A673 (cell line): Measurements from ENCODE around the gene DNHD1. TPM values are rescaled to one million over a fixed set of nuclear protein-coding genes. Genes with fewer than 3 reads are reported as not detected.

Experiments used
- BruUV-seq: library from RNA; stranded (reverse); fragments of 400-500 nt; replicated peaks from 2 replicates; lab custom pipeline; 2021; lab: Mats Ljungman, UMichigan
- CTCF ChIA-PET: fragments of 300-600 bp; sonication (Branson Sonifier 250); formaldehyde crosslinking; loops from one replicate; lab custom pipeline; 2022; ENCODE audit warnings: antibody characterized with exemption; lab: Charles Lee
- POLR2A ChIA-PET: fragments of 300-600 bp; sonication (Branson Sonifier 250); formaldehyde crosslinking; loops from one replicate; lab custom pipeline; 2022; ENCODE audit warnings: antibody characterized with exemption; ENCODE audit not compliant: low non-redundant PET; lab: Charles Lee
- DNase-seq: peaks from one replicate; pipeline ENCODE4 v3.0.0-alpha.2; 2015; ENCODE audit warnings: low spot score
- H3K27ac ChIP-seq: fragments of 200-600 bp; sonication (generic); 2 replicates; pipeline ENCODE4 v1.5.1; 2016; ENCODE audit warnings: mixed run types, low read depth, mild to moderate bottlenecking, mixed read lengths, antibody characterized with exemption, low read length; ENCODE audit not compliant: poor library complexity, severe bottlenecking
- H3K27me3 ChIP-seq: fragments of 200-600 bp; sonication (generic); replicated peaks from 2 replicates; pipeline ENCODE4 v1.6.1; 2017; ENCODE audit warnings: mixed run types, low read depth, mild to moderate bottlenecking, mixed read lengths, antibody characterized with exemption, low read length; ENCODE audit not compliant: insufficient read depth, poor library complexity
- H3K36me3 ChIP-seq: fragments of 200-600 bp; sonication (generic); 2 replicates; pipeline ENCODE4 v1.6.1; 2016; ENCODE audit warnings: mixed run types, mild to moderate bottlenecking, mixed read lengths, antibody characterized with exemption, low read length; ENCODE audit not compliant: insufficient read depth, poor library complexity, severe bottlenecking
- H3K4me1 ChIP-seq: fragments of 200-600 bp; sonication (generic); 2 replicates; pipeline ENCODE4 v1.6.1; 2017; ENCODE audit warnings: mixed run types, mild to moderate bottlenecking, mixed read lengths, antibody characterized with exemption, low read length; ENCODE audit not compliant: insufficient read depth, poor library complexity, severe bottlenecking
- H3K4me3 ChIP-seq: fragments of 200-600 bp; sonication (generic); 2 replicates; pipeline ENCODE4 v1.5.1; 2016; ENCODE audit warnings: low read depth, mixed run types, mild to moderate bottlenecking, mixed read lengths, low read length; ENCODE audit not compliant: poor library complexity, severe bottlenecking
- H3K9me3 ChIP-seq: fragments of 200-600 bp; sonication (generic); 2 replicates; pipeline ENCODE4 v1.6.1; 2016; ENCODE audit warnings: mixed run types, low read depth, mild to moderate bottlenecking, mixed read lengths, antibody characterized with exemption, low read length; ENCODE audit not compliant: poor library complexity, severe bottlenecking
- CTCF ChIP-seq: fragments of 300-800, 200-600 bp; sonication (generic); conservative IDR thresholded peaks from 2 replicates; pipeline ENCODE4 v1.5.1; 2017; ENCODE audit warnings: low read depth, mild to moderate bottlenecking, antibody characterized with exemption, low read length, moderate library complexity, mixed read lengths
- EZH2 ChIP-seq: fragments of 200-600 bp; sonication (generic); IDR thresholded peaks from 2 replicates; pipeline ENCODE4 v1.6.1; 2017; ENCODE audit warnings: borderline replicate concordance, low read depth, mild to moderate bottlenecking, mixed read lengths, antibody characterized with exemption, low read length; ENCODE audit not compliant: poor library complexity, severe bottlenecking
- intact Hi-C: fragments of 100-400 bp; cut with micrococcal nuclease; formaldehyde crosslinking; loops from one replicate; pipeline ENCODE4 v1.10.0; 2022; ENCODE audit not compliant: unreplicated experiment
- total RNA-seq: library from RNA; stranded (reverse); gene quantifications from 2 replicates; pipeline ENCODE4 v1.2.3, GENCODE V29; 2021

DNHD1 gene
- total RNA-seq, 1 experiment from 2014 or later: 20.1 TPM

- Histone ChIP-seq H3K4me1 (no peaks in the 10 kb centered on the region), H3K27me3 (no peaks in the 10 kb centered on the region), H3K4me3 (no peak overlapping the region), H3K9me3 (no peaks in the 10 kb centered on the region), H3K36me3 (no peaks in the 10 kb centered on the region), H3K27ac (no peak overlapping the region)
- ChIA-PET CTCF (interaction anchor here (0.6 kb wide), 1 partner anchor 165 kb away, joined by 7 read pairs; no protein-coding TSS in a partner anchor), POLR2A (no interaction called here)
- TF ChIP-seq CTCF: no peak
- no peak for TF ChIP-seq EZH2
- intact Hi-C loops: no loop called here
- no peak for DNase-seq
- BruUV-seq: no TSS peak
These were observed 51.6 kb downstream of the DNHD1 start for GRCh38 chr11:6548641-6549040.

GRCh38 chr11:6553634-6554033 is 56.6 kb downstream of the DNHD1 start:
- ChIA-PET CTCF (no interaction called here), POLR2A (no interaction called here)
- no peak overlapping the region for H3K27ac ChIP-seq
- DNase-seq: no peak
- intact Hi-C loops: no loop called here
- no peaks in the 10 kb centered on the region for H3K36me3 ChIP-seq
- H3K27me3 ChIP-seq: no peaks in the 10 kb centered on the region
- H3K4me3 ChIP-seq: no peak overlapping the region
- no peaks in the 10 kb centered on the region for H3K4me1 ChIP-seq
- no peaks in the 10 kb centered on the region for H3K9me3 ChIP-seq
- TF ChIP-seq EZH2: no peak
- no peak for TF ChIP-seq CTCF
- BruUV-seq: no TSS peak

- no peaks in the 10 kb centered on the region for H3K36me3 ChIP-seq
- TF ChIP-seq CTCF (no peak), EZH2 (no peak)
- H3K4me1 ChIP-seq: no peaks in the 10 kb centered on the region
- no peak for DNase-seq
- ChIA-PET POLR2A (no interaction called here), CTCF (no interaction called here)
- H3K4me3 ChIP-seq: no peak overlapping the region
- no TSS peak for BruUV-seq
- intact Hi-C loops: no loop called here
- H3K27ac ChIP-seq: no peak overlapping the region
- no peaks in the 10 kb centered on the region for H3K27me3 ChIP-seq
- H3K9me3 ChIP-seq: no peaks in the 10 kb centered on the region
These were observed 58.0 kb downstream of the DNHD1 start for GRCh38 chr11:6554828-6555706.
